HL-60 (cell line): ENCODE results near the gene TOX2.

Experiments used
- POLR2AphosphoS5 ChIP-seq: IDR thresholded peaks from 2 replicates; pipeline ENCODE4 v1.6.1; 2012; ENCODE audit warnings: low read depth
- TF ChIP-seq, protein P1 (sequence below): IDR thresholded peaks from one replicate; pipeline ENCODE4 v1.5.1; 2011; ENCODE audit warnings: low read length, control low read depth, inconsistent platforms; ENCODE audit not compliant: insufficient read depth

DNA sequence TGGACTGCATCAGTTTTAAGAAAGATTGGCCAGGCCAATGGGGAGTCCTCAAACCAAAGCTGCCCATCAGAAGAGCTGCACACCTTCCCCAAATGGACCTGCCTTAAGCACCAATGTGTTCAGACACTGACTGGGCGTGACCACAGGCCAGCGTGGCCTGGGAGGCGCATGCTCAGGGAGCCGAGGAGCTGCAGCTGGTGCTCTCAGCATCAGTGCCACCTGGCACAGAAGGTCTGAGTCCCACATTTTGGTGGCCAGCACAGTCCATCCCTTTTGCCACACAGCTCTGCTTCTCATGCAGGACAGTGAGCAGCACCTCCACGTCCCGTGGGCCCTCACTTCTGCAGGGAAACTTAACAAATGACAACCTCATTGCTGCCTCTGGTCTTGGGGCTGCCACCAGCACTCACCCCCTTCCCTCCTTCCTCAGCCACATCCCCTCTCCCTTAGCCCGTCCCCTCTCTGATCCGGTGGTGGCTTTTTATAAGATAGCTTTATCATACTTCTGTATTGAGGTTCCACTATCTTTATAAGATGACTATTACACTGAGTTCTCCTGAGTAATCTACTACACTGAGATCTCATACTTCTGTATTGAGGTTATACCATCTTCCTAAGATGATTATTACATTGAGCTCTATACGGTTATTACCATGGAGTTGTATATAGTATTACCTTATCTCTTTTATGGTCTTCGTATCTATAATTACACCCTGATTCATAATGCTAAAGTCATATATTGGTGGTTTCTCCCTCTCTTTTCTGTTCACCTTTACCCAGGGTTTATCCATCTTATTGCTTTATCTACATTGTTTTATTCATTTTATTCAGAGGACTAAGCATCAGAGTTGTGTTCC lies 109.1 kb downstream of the TOX2 start:
- TF ChIP-seq, protein P1, sequence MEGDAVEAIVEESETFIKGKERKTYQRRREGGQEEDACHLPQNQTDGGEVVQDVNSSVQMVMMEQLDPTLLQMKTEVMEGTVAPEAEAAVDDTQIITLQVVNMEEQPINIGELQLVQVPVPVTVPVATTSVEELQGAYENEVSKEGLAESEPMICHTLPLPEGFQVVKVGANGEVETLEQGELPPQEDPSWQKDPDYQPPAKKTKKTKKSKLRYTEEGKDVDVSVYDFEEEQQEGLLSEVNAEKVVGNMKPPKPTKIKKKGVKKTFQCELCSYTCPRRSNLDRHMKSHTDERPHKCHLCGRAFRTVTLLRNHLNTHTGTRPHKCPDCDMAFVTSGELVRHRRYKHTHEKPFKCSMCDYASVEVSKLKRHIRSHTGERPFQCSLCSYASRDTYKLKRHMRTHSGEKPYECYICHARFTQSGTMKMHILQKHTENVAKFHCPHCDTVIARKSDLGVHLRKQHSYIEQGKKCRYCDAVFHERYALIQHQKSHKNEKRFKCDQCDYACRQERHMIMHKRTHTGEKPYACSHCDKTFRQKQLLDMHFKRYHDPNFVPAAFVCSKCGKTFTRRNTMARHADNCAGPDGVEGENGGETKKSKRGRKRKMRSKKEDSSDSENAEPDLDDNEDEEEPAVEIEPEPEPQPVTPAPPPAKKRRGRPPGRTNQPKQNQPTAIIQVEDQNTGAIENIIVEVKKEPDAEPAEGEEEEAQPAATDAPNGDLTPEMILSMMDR, result no peak
- no peak for TF ChIP-seq POLR2AphosphoS5
